Activated T-helper 2 cell treated with anti-CD3 and anti-CD28 coated beads, Interferon-gamma antibody, Interleukin-2, Interleukin-4, amounts not matched to agents 10 μg/mL and 5 μg/mL and 100 μg/mL, durations not matched to agents 14 hours and 24 hours and 36 hours (primary cell): ENCODE results near the gene ADNP. TPM values are rescaled to one million over a fixed set of nuclear protein-coding genes. Genes with fewer than 3 reads are reported as not detected.

Experiments
- DNase-seq: peaks from one replicate; pipeline ENCODE4 v3.0.0; 2021; ENCODE audit warnings: low spot score
- H3K27ac Mint-ChIP-seq: one replicate; pipeline ENCODE4 v1.8.0; 2021; ENCODE audit warnings: mixed read lengths
- H3K27me3 Mint-ChIP-seq: one replicate; pipeline ENCODE4 v1.8.0; 2021; ENCODE audit warnings: low read depth, mixed read lengths
- H3K36me3 Mint-ChIP-seq: one replicate; pipeline ENCODE4 v1.8.0; 2021; ENCODE audit warnings: low read depth, mixed read lengths
- H3K4me1 Mint-ChIP-seq: one replicate; pipeline ENCODE4 v1.8.0; 2021; ENCODE audit warnings: low read depth, mixed read lengths
- H3K4me3 Mint-ChIP-seq: one replicate; pipeline ENCODE4 v1.8.0; 2021; ENCODE audit warnings: low read depth, mild to moderate bottlenecking, moderate library complexity, mixed read lengths
- H3K9me3 Mint-ChIP-seq: one replicate; pipeline ENCODE4 v1.8.0; 2021; ENCODE audit warnings: mixed read lengths
- intact Hi-C: fragments of 100-400 bp; cut with micrococcal nuclease; formaldehyde crosslinking; loops from one replicate; pipeline ENCODE4 v1.15.1; 2023
- total RNA-seq: library from RNA; stranded (reverse); gene quantifications from 2 replicates; pipeline ENCODE4 v1.2.3, GENCODE V29; 2022

The ADNP gene
- total RNA-seq, 1 donor from 2014 or later: 64.7 TPM

DNA sequence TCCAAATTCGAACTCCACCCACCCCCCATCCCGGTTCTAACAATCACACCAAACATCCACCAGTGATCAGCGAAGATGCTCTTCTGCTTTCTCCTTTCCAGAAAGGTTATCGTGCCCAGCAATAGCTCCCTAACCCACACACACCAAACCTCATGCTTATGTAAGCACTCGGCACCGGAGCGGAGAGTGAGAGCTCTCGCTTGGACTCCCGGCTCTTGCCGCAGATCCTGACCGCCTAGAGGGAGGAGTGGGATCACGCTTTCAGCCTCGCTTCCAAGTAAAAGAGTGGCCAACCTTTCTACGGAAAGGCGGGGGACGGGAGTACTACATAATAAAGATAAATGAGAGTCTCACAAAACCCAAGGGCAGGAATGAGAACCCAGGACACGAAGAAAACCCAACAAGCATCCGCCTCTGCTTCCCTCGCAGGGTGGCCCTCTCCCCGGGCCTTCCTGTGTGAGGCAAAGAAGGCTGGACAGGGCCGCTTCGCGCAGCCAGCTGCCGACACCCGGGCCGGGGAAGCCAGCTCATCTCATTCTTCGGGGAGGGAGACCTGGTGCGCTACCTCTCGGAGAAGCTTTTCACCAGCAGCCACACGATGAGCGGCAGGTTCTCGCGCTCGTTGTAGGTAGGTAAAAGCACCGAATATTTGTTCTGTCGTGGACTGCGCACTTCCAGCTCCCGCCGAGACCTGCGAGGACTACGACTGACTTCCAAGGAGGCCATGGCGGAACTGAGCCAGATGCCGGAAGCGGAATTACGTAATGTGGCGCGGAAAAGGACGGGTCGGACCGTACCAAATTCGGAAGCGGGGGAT lies 26.8 kb upstream of the ADNP start, which contains the start of gene DPM1:
Gene DPM1, minus strand, starts transcription at position 735 of the 817 bp plus-strand sequence. Its CDS starts 9 bp downstream, at position 726.
- peaks cover 54% of the 10 kb centered on the region for H3K36me3 Mint-ChIP-seq
- DNase-seq: peak; percentile 84
- intact Hi-C loops: loop anchor here (1.0 kb wide), 1 partner anchor 29 kb away; no protein-coding TSS in a partner anchor
- H3K27me3 Mint-ChIP-seq: no peaks in the 10 kb centered on the region
- peaks cover 33% of the 10 kb centered on the region for H3K4me1 Mint-ChIP-seq
- peak within 1 kb of the TSS; percentile 96 for H3K27ac Mint-ChIP-seq
- no peaks in the 10 kb centered on the region for H3K9me3 Mint-ChIP-seq
- peak within 1 kb of the TSS; percentile 97 for H3K4me3 Mint-ChIP-seq

DNA sequence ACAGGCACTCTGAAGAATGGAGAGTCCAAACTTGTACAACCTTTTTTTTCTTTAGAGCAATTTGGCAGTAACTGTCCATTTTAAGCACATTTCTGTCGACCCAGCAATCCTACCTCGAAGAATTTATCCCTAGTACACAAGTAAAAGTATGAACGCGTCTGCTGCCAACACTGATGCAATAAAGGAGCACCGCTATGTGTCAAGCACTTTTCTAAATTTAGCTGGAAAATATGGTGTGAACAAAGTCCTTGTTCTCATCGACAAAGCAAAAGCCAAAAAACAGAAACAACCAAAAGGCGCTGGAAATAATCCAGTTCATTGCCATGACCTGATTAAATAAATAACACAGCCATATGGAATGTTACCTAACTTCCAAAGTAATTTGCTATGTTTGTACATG lies 26.0 kb upstream of the ADNP start:
- H3K27me3 Mint-ChIP-seq: no peaks in the 10 kb centered on the region

DNA sequence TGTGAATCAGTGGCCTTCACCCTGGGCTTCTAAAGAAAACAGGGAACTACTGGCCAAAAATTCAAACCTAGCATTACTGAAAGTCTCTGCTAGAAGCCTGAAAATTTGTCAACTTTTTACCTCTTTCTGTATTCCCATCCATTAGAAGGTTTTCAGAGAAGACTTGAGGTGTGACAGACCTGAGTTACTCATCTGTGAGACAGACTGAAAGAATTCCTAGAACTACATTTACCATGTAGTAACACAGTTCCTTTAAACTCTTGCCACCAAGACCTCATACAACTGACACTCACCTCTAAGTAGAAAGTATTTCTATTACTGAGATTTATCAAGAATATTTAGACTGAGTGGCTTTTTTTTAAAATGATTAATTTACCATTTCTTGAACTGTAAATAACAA lies 22.6 kb upstream of the ADNP start:
- peaks cover 24% of the 10 kb centered on the region for H3K4me1 Mint-ChIP-seq
- intact Hi-C loops: no loop called here
- H3K27me3 Mint-ChIP-seq: no peaks in the 10 kb centered on the region

More for the DNA sequence above, 26.0 kb upstream of the ADNP start:
- Mint-ChIP-seq H3K36me3 (peaks cover 58% of the 10 kb centered on the region), H3K4me1 (peaks cover 33% of the 10 kb centered on the region), H3K27ac (peak overlapping the region; percentile 96), H3K4me3 (peak overlapping the region; percentile 97), H3K9me3 (no peaks in the 10 kb centered on the region)
- DNase-seq: no peak
- intact Hi-C loops: no loop called here

GRCh38 chr20:50953196-50953595 lies 22.0 kb upstream of the ADNP start:
- no peak for DNase-seq
- intact Hi-C loops: no loop called here
- Mint-ChIP-seq H3K27me3 (no peaks in the 10 kb centered on the region), H3K4me3 (no peak overlapping the region), H3K9me3 (no peaks in the 10 kb centered on the region), H3K4me1 (peaks cover 24% of the 10 kb centered on the region), H3K27ac (no peak overlapping the region), H3K36me3 (peaks cover 69% of the 10 kb centered on the region)

More for the DNA sequence above, 22.6 kb upstream of the ADNP start:
- DNase-seq: no peak
- peaks cover 70% of the 10 kb centered on the region for H3K36me3 Mint-ChIP-seq
- H3K4me3 Mint-ChIP-seq: no peak overlapping the region
- no peaks in the 10 kb centered on the region for H3K9me3 Mint-ChIP-seq
- H3K27ac Mint-ChIP-seq: no peak overlapping the region

DNA sequence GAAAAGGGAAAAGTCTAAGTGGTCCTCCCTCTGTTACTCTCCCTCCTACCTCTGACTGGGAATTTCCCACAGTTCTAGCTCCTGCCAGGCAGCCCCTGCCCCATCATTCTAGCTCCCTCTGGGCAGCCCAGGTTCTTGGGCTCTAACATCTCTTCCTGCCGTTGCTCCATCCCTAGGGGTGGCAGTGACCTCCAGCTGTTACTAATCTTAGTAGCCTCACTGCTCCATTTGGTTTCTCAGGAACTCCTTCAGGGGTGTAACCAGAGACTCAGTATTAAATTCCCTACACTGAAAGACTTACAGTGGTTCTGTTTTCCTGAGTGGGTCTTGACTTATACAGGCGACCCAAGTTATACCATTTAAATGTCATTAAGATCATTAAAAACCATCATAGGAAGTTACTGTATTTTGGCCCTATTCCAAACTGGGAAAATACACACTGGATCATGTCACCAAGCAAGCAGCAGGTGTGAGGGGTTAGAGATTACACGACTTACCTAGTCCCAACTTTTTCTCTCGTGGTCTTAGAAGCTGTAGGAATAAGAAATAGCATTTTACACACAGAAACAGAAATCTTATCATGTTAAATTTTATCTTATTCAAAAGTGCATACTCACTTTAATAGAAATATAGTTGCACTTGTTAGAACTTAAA lies 17.0 kb upstream of the ADNP start:
- peaks cover 3% of the 10 kb centered on the region for H3K4me1 Mint-ChIP-seq
- no peaks in the 10 kb centered on the region for H3K9me3 Mint-ChIP-seq
- peaks cover 71% of the 10 kb centered on the region for H3K36me3 Mint-ChIP-seq
- H3K27me3 Mint-ChIP-seq: no peaks in the 10 kb centered on the region
- no peak overlapping the region for H3K4me3 Mint-ChIP-seq
- DNase-seq: no peak
- intact Hi-C loops: no loop called here
- no peak overlapping the region for H3K27ac Mint-ChIP-seq

DNA sequence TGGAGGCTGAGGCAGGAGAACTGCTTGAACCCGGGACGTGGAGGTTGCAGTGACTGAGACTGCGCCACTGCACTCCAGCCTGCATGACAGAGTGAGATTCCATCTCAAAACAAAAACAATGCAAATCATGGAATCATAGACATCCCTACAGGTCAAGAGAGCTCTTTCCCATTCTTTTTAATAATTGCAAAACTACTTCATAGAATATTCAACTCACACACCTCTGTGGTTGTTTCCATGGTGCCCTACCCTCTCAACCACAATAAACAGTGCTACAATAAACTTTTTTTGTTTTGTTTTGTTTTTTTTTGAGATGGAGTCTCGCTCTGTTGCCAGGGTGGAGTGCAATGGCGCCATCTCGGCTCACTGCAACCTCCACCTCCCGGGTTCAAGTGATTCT lies 11.8 kb upstream of the ADNP start:
- Mint-ChIP-seq H3K36me3 (peaks cover 61% of the 10 kb centered on the region), H3K9me3 (no peaks in the 10 kb centered on the region), H3K4me1 (no peaks in the 10 kb centered on the region), H3K27me3 (no peaks in the 10 kb centered on the region), H3K27ac (no peak overlapping the region), H3K4me3 (no peak overlapping the region)
- intact Hi-C loops: no loop called here
- no peak for DNase-seq

DNA sequence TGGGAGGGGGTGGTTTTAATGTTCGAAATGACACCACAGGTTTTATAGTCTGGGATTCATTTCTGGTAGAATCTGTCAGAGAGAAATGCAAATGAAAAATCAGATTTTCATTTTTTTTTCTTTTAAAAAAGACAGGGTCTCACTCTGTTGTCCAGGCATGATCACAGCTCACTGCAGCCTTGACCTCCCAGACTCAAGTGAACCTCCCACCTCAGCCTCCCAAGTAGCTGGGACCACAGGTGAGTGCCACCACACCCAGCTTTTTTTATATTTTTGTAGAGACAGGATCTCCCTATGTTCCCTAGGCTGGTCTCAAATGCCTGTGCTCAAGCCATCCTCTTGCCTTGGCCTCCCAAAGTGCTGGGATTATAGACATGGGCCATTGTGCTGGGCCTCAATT lies 2.4 kb upstream of the ADNP start:
- Mint-ChIP-seq H3K4me3 (no peak overlapping the region), H3K27ac (no peak overlapping the region), H3K4me1 (peaks cover 15% of the 10 kb centered on the region), H3K9me3 (no peaks in the 10 kb centered on the region), H3K27me3 (no peaks in the 10 kb centered on the region), H3K36me3 (peaks cover 56% of the 10 kb centered on the region)
- no peak for DNase-seq
- intact Hi-C loops: no loop called here

DNA sequence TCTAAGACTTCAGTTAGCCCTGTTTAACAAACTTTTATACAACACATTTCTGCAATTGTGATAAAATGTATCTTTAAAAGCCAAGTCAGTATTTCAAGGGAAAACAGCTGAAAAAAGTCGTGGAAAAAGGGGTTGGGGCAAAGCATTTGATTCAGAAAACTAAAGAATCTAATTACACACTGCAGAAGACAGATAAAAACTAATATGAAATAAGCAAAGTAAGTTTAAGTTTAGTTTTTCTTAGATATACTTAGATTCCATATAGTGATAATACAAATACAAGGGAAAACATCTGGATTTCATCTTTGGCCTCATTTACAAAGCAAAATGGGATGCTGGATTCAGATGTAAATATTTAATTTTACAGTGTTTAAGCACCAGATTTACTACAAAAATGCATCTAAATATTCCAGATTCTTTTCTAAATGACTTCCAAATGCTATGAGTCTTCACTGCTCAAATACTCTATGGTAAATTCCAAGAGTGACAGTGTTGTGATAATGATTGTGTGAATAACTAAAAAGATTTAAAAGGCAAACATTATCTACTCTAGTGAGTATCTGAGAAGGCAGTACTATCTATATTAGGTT lies 1.5 kb upstream of the ADNP start:
- H3K27me3 Mint-ChIP-seq: no peaks in the 10 kb centered on the region
- H3K27ac Mint-ChIP-seq: peak overlapping the region; percentile 81
- intact Hi-C loops: no loop called here
- H3K4me3 Mint-ChIP-seq: peak overlapping the region; percentile 62
- peaks cover 22% of the 10 kb centered on the region for H3K4me1 Mint-ChIP-seq
- no peak for DNase-seq
- H3K9me3 Mint-ChIP-seq: no peaks in the 10 kb centered on the region
- peaks cover 61% of the 10 kb centered on the region for H3K36me3 Mint-ChIP-seq

- Mint-ChIP-seq H3K27ac (peak overlapping the region; percentile 81), H3K4me1 (peaks cover 29% of the 10 kb centered on the region), H3K9me3 (no peaks in the 10 kb centered on the region), H3K27me3 (no peaks in the 10 kb centered on the region), H3K4me3 (peak overlapping the region; percentile 62), H3K36me3 (peaks cover 67% of the 10 kb centered on the region)
- no peak for DNase-seq
- intact Hi-C loops: no loop called here
Observed at GRCh38 chr20:50932016-50932485, 814 bp upstream of the ADNP start.

- Mint-ChIP-seq H3K9me3 (no peaks in the 10 kb centered on the region), H3K27me3 (no peaks in the 10 kb centered on the region), H3K4me1 (peaks cover 34% of the 10 kb centered on the region), H3K27ac (peak overlapping the region; percentile 85), H3K36me3 (peaks cover 67% of the 10 kb centered on the region), H3K4me3 (peak overlapping the region; percentile 79)
- intact Hi-C loops: loop anchor here (1.0 kb wide), 1 partner anchor 200 kb away; the partner anchor contains the start of gene PARD6B
- no peak for DNase-seq
Observed at GRCh38 chr20:50930976-50931305, 296 bp downstream of the ADNP start.

DNA sequence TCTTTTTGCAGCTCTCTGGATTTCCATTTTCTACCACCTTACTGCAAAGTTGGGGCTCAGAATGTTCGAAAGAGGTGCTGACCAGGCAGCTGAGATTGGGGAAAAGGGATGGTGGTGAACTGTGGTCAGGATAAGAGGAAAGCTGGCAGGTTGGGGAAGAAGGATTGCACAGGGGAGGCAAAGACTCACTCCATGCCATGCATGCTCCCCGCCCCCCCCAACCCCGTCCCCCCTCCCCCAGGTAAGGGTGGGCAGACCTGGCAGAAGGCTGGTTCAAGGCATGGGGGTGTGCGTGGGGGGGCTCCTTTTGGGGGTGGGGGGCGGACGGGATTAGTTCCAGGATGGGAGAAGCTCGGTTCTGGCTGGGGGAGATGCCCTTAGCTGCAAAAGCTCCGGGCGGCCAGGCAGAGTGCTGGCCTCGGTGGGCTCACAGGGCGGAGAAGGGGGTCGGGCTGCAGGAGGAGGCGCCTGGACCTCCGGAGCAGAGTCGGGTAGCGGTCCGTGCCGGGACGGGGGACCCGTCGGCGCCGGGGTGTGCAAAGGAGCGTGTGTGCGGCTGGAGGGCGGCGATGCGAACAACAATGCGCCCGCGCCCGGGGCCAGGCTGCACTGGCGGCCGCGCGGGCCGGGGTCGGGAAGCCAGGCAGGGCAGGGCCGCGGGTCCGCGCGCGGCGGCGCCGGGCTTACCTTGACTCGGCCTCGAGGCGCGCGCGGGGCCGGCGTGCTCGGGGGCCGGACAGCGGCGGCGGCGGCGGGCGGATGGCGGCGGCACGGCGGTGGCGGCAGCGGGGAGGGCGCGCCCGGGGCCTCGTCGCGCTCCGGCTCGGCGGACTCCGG lies 880 bp downstream of the ADNP start:
- Mint-ChIP-seq H3K27ac (peak overlapping the region; percentile 91), H3K4me1 (peaks cover 40% of the 10 kb centered on the region), H3K4me3 (peak overlapping the region; percentile 94), H3K36me3 (peaks cover 69% of the 10 kb centered on the region), H3K27me3 (no peaks in the 10 kb centered on the region), H3K9me3 (no peaks in the 10 kb centered on the region)
- peak; percentile 24 for DNase-seq
- intact Hi-C loops: no loop called here
